ENCODE data around the gene CLN6.
A peak's percentile ranks its signal among the peaks of the same experiment; 100 is the strongest.
"Not testable (repeated sequence)": the region's sequence is repeated elsewhere in the genome, so short reads cannot be mapped to it uniquely, and the experiment has no call there.

Gene CLN6

GRCh38 chr15:68252925-68253534, 23.5 kb upstream of the CLN6 start:
- peak; percentile 52 for DNase-seq

- no peak for DNase-seq
Measured at GRCh38 chr15:68249058-68249713, 19.7 kb upstream of the CLN6 start.

GRCh38 chr15:68244235-68244634, 14.7 kb upstream of the CLN6 start:
- DNase-seq, result no peak

GRCh38 chr15:68241088-68241935, 11.8 kb upstream of the CLN6 start:
- no peak for DNase-seq

- no peak for DNase-seq
Measured at GRCh38 chr15:68239025-68239424, 9.5 kb upstream of the CLN6 start.

GRCh38 chr15:68235022-68235421, 5.5 kb upstream of the CLN6 start:
- no peak for DNase-seq

GRCh38 chr15:68234520-68234919, 5.0 kb upstream of the CLN6 start:
- DNase-seq, result not testable (repeated sequence)

GRCh38 chr15:68234060-68234459, 4.5 kb upstream of the CLN6 start:
- DNase-seq, result no peak

GRCh38 chr15:68232937-68233336, 3.4 kb upstream of the CLN6 start:
- DNase-seq, result no peak

GRCh38 chr15:68232449-68232848, 2.9 kb upstream of the CLN6 start:
- DNase-seq, result no peak

- DNase-seq, result no peak
Measured at GRCh38 chr15:68231102-68231818, 1.7 kb upstream of the CLN6 start.

GRCh38 chr15:68230157-68231100, 901 bp upstream of the CLN6 start:
- peak; percentile 20 for DNase-seq

GRCh38 chr15:68228971-68229385, 550 bp downstream of the CLN6 start:
- no peak for DNase-seq

GRCh38 chr15:68228143-68228970, 1.2 kb downstream of the CLN6 start:
- DNase-seq, result no peak

- DNase-seq, result no peak
Measured at GRCh38 chr15:68227643-68228142, 1.8 kb downstream of the CLN6 start.

- DNase-seq, result not testable (repeated sequence)
Measured at GRCh38 chr15:68225442-68225841, 4.1 kb downstream of the CLN6 start.

GRCh38 chr15:68224546-68225250, 4.8 kb downstream of the CLN6 start:
- DNase-seq, result no peak

- no peak for DNase-seq
Measured at GRCh38 chr15:68224108-68224507, 5.4 kb downstream of the CLN6 start.

GRCh38 chr15:68223171-68223570, 6.4 kb downstream of the CLN6 start:
- DNase-seq, result no peak

GRCh38 chr15:68222432-68222743, 7.1 kb downstream of the CLN6 start:
- not testable (repeated sequence) for DNase-seq
